Fibroblast of mammary gland (primary cell): ENCODE data around the gene QTRT2.

Source experiments
- DNase-seq: peaks from one replicate; pipeline ENCODE4 v3.0.0-alpha.2; 2010; ENCODE audit warnings: low read depth
- H3K4me3 ChIP-seq: 2 replicates; pipeline ENCODE4 v1.5.1; 2011; ENCODE audit warnings: low read depth, mild to moderate bottlenecking, low read length, moderate library complexity; ENCODE audit not compliant: control insufficient read depth
- TF ChIP-seq, protein P1 (sequence below): conservative IDR thresholded peaks from 2 replicates; pipeline ENCODE4 v1.5.1; 2011; ENCODE audit warnings: low read depth, low read length, inconsistent platforms; ENCODE audit not compliant: control insufficient read depth, insufficient read depth

Gene QTRT2

DNA sequence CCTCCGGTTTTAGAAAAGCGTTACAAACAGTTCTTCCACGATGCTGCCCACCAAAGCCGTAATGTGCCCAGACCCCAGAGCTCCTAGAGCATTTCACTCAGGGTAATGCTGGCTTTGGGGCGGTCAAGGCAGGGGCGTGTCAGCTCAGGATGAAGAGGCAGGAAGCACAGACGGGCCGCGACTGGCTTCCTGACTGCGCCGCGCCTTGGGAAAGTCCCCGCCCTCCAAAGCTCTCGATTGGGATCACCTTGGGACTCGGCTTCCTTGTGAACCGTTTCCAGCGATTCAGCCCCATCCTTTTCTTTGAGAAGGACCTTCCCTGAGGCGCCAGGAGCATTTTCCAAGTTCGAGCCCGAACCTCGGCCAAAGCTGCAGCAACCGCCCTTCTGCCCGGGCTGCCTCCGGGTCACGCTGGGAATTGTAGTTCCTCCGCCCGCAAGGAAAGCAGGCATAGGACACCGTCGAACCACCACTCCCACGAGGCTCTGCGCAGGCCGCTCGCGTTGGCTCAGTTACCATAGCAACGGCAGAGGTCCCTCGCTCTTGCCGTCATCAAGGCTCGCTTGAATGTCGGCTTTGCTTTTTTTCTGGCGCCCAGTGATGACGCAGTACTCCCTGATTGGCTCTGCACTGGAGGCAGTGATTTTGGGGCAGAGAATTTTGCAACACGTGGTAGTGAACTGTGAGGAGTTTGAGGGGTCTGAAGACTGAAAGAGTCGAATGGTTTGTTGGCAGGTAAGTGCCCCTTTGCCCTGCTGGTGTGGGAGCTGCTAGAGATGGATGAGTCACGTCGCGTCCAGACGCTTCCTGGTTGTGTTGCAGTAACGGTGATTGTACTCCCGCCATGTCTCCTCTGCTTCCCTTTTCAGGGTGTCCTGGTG is at the start of gene QTRT2, which contains the start of gene CCDC191:
Gene QTRT2, plus strand, starts transcription at position 608 of the 881 bp plus-strand sequence. CDS start 8,521 bp downstream, outside the sequence.
Gene CCDC191, minus strand, starts transcription at position 397 of the 881 bp plus-strand sequence. Its CDS starts 60 bp downstream, at position 337.
- peak; percentile 99 for DNase-seq
- H3K4me3 ChIP-seq = peak within 1 kb of the TSS; percentile 97
- TF ChIP-seq, protein P1, sequence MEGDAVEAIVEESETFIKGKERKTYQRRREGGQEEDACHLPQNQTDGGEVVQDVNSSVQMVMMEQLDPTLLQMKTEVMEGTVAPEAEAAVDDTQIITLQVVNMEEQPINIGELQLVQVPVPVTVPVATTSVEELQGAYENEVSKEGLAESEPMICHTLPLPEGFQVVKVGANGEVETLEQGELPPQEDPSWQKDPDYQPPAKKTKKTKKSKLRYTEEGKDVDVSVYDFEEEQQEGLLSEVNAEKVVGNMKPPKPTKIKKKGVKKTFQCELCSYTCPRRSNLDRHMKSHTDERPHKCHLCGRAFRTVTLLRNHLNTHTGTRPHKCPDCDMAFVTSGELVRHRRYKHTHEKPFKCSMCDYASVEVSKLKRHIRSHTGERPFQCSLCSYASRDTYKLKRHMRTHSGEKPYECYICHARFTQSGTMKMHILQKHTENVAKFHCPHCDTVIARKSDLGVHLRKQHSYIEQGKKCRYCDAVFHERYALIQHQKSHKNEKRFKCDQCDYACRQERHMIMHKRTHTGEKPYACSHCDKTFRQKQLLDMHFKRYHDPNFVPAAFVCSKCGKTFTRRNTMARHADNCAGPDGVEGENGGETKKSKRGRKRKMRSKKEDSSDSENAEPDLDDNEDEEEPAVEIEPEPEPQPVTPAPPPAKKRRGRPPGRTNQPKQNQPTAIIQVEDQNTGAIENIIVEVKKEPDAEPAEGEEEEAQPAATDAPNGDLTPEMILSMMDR = no peak

DNA sequence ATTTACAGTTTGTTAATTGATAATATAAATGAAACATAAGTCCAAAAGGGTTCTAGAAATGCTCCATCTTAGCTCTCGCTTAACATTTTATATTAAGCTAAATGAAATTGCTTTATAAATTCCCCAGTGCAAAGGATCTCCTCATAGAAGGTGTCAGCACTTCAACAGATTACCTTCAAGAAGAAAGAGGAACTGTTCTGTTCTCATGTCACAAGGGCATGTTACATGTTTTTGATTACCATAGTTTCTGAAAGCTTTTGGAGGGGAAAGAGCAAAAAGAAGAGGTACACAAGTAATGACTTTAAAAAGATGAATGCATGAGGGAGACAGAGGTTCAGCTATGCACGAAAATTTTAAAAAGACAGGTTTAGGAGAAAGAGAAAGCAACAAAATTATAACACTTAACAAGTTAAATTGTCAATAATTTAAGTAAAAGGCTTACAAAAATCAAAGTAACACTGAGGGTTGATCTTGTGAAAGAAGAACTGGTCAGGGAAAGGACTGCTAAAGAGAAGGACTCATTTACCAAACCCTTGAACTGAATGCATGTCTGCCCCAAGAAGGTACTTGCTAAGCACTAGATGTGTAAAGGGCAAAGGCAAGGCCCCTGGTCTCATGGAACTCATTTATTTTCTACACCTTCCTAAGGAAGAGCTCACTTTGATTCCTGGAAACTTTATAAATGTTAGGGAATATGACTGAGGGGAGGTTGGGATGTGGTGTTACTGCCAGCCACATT is 45.3 kb upstream of the QTRT2 start:
- DNase-seq = no peak
- TF ChIP-seq, protein P1 = no peak
- no peak overlapping the region for H3K4me3 ChIP-seq

DNA sequence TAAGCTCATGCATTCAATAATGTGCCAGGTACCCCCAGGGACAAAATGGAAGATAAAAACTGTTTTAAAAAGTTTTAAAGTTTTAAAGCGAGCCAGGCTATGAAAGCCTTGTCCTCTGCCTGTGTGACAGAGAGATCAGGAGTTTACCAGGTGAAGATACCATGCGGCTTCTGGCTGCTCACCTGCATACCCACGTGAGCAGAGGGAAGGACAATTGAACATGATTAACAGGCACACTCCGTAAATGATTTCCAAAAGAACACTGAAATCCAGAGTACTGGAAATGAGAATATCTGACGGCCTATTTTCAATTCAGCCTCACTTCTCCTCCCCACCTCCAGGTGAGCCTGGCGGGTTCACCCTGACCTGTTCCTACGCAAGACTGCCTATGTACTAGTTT is 42.3 kb upstream of the QTRT2 start:
- TF ChIP-seq, protein P1 = no peak
- no peak for DNase-seq
- no peak overlapping the region for H3K4me3 ChIP-seq

DNA sequence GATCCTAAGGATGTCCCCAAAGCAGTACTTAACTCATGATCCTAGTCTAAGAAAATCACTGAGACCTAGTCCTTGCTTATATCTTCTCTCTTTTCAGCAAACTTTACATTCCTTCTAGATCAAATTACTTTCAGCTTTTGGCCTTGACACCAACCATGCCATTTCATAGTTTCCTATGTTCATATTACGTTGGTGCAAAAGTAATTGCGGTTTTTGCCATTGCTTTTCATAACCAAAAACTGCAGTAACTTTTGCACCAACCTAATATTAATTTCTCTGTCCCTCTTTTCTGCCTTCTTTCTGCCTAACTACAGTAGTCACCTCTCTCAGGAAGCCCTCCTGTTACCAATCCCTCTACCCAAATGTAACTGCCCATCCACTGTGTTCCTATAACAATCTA is 37.1 kb upstream of the QTRT2 start:
- no peak overlapping the region for H3K4me3 ChIP-seq
- no peak for DNase-seq
- TF ChIP-seq, protein P1 = no peak

DNA sequence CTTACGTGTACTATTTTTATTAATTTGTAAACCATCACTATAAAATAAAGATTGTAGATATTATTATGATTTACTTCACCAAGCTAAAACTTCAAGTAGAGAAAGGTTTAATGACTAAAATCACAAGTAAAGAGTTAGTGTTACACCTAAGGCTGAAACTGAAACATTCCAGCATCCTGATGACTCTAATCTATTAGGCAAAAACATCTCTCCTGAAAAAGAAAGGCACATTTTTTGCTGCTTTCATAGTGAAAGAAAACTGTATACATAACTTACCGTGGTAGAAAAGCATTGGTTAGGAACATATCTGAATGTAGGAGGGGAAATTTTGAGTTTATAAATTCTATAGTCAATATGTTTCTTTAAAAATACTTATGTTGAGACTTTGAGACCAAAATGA is 35.6 kb upstream of the QTRT2 start:
- DNase-seq = no peak
- TF ChIP-seq, protein P1 = no peak
- H3K4me3 ChIP-seq = no peak overlapping the region

GRCh38 chr3:114022145-114022802 is 34.3 kb upstream of the QTRT2 start:
- TF ChIP-seq, protein P1 = no peak

More at GRCh38 chr3:114022145-114022802, 34.3 kb upstream of the QTRT2 start:
- no peak overlapping the region for H3K4me3 ChIP-seq
- no peak for DNase-seq
